Smooth muscle cell (in vitro differentiated cells): ENCODE measurements around the gene TRIM69. TPM values are rescaled to one million over a fixed set of nuclear protein-coding genes. Genes with fewer than 3 reads are reported as not detected.

Experiments used
- DNase-seq: peaks from one replicate; lab custom pipeline; 2025; ENCODE audit not compliant: unreplicated experiment; lab: John Stamatoyannopoulos, UW
- H2AFZ ChIP-seq: fragments of 200-600 bp; sonication (generic); 2 replicates; pipeline ENCODE4 v1.6.0; 2016; ENCODE audit warnings: antibody characterized with exemption, low read depth, mild to moderate bottlenecking
- H3F3A ChIP-seq: fragments of 200-600 bp; sonication (generic); 2 replicates; pipeline ENCODE4 v1.6.0; 2017; ENCODE audit warnings: antibody characterized with exemption, low read depth
- H3K27ac ChIP-seq: fragments of 200-600 bp; sonication (generic); 2 replicates; pipeline ENCODE4 v1.5.1; 2016; ENCODE audit warnings: low read depth, mild to moderate bottlenecking
- H3K27me3 ChIP-seq: fragments of 200-600 bp; sonication (generic); 2 replicates; pipeline ENCODE4 v1.6.1; 2016; ENCODE audit warnings: low read depth, mild to moderate bottlenecking
- H3K36me3 ChIP-seq: fragments of 200-600 bp; sonication (generic); 2 replicates; pipeline ENCODE4 v1.5.1; 2016; ENCODE audit warnings: low read depth
- H3K4me1 ChIP-seq: fragments of 200-600 bp; sonication (generic); 2 replicates; pipeline ENCODE4 v1.5.1; 2016; ENCODE audit warnings: low read depth
- H3K4me2 ChIP-seq: fragments of 200-600 bp; sonication (generic); 2 replicates; pipeline ENCODE4 v1.6.0; 2016; ENCODE audit warnings: mild to moderate bottlenecking
- H3K4me3 ChIP-seq: fragments of 200-600 bp; sonication (generic); 2 replicates; pipeline ENCODE4 v1.5.1; 2016; ENCODE audit warnings: mild to moderate bottlenecking
- H3K79me2 ChIP-seq: fragments of 200-600 bp; sonication (generic); 2 replicates; pipeline ENCODE4 v1.6.0; 2016; ENCODE audit warnings: low read depth, mild to moderate bottlenecking
- H3K9ac ChIP-seq: fragments of 200-600 bp; sonication (generic); 2 replicates; pipeline ENCODE4 v1.6.0; 2016; ENCODE audit warnings: low read depth
- H3K9me3 ChIP-seq: fragments of 200-600 bp; sonication (generic); replicated peaks from 2 replicates; pipeline ENCODE4 v1.5.1; 2016; ENCODE audit warnings: low read depth
- H4K20me1 ChIP-seq: fragments of 200-600 bp; sonication (generic); 2 replicates; pipeline ENCODE4 v1.6.0; 2016; ENCODE audit warnings: low read depth
- WGBS: methylation state at CpG from one replicate; pipeline ENCODE4 v1.1.7; 2016; ENCODE audit warnings: low lambda C conversion rate; 5-methylcytosine and 5-hydroxymethylcytosine counted together
- polyA plus RNA-seq: library from polyadenylated mRNA; unstranded; fragments of >200 nt; fragmentation: Nextera tagmentation; extraction: Ambion mirVana; gene quantifications from 2 replicates; pipeline ENCODE4 v1.2.1, GENCODE V29; 2016
- total RNA-seq: library from RNA; depleted of rRNA; stranded (reverse); fragments of >200 nt; gene quantifications from 2 replicates; pipeline ENCODE4 v1.2.3, GENCODE V29; 2014
- TF ChIP-seq, protein P1 (sequence below): fragments of 200-600 bp; sonication (generic); IDR thresholded peaks from 2 replicates; pipeline ENCODE4 v1.5.1; 2017; ENCODE audit warnings: borderline replicate concordance, mild to moderate bottlenecking, antibody characterized with exemption; ENCODE audit not compliant: insufficient read depth, poor library complexity, severe bottlenecking

Gene TRIM69
- total and polyA plus RNA-seq, 2 experiments from 2014 or later = 4.2 to 4.8 TPM

DNA sequence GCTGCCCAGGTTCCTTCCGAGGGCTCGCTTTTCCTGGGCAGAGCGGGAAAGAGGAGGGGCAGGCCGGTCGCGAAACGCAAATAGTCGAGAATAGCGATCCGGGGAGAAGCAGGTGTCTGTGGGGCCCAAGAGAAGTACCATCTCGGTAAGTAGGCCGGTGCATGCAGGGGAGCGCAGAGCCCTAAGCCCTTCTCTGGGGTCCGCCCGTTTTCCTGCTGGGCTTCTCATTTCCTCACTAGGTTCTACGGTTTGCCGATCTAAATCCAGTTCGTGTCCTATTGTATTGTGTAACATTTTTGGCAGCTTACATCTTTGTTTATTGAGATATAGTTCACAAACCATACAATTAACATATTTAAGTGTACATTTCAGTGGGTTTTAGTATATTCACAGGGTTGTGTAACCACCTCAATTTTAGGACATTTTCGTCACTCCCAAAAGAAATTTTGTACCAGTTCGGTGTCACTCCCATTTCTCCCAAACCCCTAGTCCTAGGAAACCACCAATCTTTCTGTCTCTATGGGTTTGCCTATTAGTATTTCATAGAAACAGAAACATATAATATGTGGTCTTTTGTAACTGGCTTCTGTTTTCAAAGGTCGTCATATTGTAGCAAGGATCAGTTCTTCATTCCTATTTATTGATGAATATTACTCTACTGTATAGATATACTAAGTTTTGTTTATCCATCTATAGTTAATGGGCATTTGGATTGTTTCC lies 6.8 kb upstream of the TRIM69 start:
- Histone ChIP-seq H3F3A (peaks cover 16% of the 10 kb centered on the region), H3K4me2 (peak overlapping the region; percentile 86), H4K20me1 (no peaks in the 10 kb centered on the region), H3K36me3 (no peaks in the 10 kb centered on the region), H2AFZ (peak overlapping the region; percentile 86), H3K9ac (peak overlapping the region; percentile 82), H3K4me1 (no peaks in the 10 kb centered on the region), H3K79me2 (no peaks in the 10 kb centered on the region), H3K27ac (peak overlapping the region; percentile 83), H3K4me3 (peak overlapping the region; percentile 65), H3K9me3 (no peaks in the 10 kb centered on the region), H3K27me3 (no peaks in the 10 kb centered on the region)
- WGBS = 15% methylated on average over 21 of the region's 21 CpGs
- no peak for DNase-seq
- TF ChIP-seq, protein P1, sequence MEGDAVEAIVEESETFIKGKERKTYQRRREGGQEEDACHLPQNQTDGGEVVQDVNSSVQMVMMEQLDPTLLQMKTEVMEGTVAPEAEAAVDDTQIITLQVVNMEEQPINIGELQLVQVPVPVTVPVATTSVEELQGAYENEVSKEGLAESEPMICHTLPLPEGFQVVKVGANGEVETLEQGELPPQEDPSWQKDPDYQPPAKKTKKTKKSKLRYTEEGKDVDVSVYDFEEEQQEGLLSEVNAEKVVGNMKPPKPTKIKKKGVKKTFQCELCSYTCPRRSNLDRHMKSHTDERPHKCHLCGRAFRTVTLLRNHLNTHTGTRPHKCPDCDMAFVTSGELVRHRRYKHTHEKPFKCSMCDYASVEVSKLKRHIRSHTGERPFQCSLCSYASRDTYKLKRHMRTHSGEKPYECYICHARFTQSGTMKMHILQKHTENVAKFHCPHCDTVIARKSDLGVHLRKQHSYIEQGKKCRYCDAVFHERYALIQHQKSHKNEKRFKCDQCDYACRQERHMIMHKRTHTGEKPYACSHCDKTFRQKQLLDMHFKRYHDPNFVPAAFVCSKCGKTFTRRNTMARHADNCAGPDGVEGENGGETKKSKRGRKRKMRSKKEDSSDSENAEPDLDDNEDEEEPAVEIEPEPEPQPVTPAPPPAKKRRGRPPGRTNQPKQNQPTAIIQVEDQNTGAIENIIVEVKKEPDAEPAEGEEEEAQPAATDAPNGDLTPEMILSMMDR = no peak

DNA sequence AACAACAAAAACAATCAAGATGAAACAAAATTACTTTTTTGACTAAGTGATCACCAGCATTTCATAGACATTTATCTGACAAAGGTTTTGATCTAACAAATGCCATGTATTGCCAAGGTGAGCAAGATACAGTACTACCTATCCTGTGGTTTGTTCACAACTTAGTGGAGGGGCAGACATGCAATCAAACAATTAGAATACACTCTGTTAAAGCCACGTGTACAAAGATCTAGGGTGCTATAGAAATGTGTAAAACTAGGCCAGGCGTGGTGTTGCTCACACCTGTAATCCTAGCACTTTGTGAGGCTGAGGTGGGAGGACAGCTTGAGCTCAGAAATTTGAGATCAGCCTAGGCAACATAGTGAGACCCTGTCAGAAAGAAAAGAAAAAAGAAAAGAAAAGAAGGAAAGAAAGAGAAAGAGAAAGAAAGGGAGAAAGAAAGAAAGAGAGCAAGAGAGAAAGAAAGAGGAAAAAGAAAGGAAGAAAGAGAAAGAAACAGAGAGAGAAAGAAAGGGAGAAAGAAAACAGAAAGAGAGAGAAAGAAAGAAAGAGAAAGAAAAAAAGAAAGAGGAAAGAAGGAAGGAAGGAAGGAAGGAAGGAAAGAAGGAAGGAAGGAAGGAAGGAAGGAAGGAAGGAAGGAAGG lies 1.4 kb upstream of the TRIM69 start:
- Histone ChIP-seq H3K27me3 (no peaks in the 10 kb centered on the region), H3K4me1 (no peaks in the 10 kb centered on the region), H3K27ac (peak overlapping the region; percentile 79), H3K79me2 (no peaks in the 10 kb centered on the region), H2AFZ (peak overlapping the region; percentile 90), H3F3A (peaks cover 12% of the 10 kb centered on the region), H3K4me2 (peak overlapping the region; percentile 36), H3K9ac (no peak overlapping the region), H4K20me1 (no peaks in the 10 kb centered on the region), H3K36me3 (no peaks in the 10 kb centered on the region), H3K4me3 (no peak overlapping the region), H3K9me3 (no peaks in the 10 kb centered on the region)
- DNase-seq = no peak
- TF ChIP-seq, protein P1 = no peak
- 78% methylated on average over 2 of the region's 2 CpGs for WGBS

DNA sequence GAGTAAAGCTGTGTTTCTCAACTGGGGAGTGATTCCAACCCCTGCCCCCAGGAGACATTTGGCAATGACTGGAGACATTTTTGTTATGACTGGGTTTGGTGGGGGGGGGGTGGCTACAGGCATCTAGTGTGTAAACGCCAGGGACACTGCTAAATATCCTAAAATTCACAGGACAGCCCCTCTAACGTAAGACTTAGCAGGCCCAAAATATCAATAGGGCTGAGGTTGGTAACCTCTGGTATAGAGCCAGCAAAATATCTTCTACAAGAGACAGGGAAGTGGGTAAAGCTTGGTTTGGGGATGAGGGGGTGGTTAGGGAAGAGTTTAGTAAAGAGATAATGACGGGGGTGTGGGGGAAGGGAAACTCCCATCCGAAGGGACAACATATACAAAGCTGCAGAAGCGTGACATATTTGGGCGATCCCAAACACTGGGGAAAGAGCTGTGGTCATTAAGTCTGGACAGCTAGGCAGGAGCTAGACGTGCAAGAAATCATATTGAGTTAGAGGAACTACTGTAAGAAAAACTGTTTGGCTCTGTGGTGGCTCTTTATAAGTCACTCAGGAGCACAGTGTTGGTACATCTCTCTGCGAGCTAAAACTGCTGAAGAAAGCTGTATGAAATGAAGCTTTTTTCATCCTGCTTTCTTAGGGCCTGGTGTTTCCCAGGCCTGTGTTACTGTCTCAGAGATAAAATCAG lies 697 bp upstream of the TRIM69 start:
- TF ChIP-seq, protein P1 = no peak
- no peaks in the 10 kb centered on the region for H3K79me2 ChIP-seq
- no peaks in the 10 kb centered on the region for H3K4me1 ChIP-seq
- no peaks in the 10 kb centered on the region for H3K27me3 ChIP-seq
- H3K27ac ChIP-seq = peak overlapping the region; percentile 79
- WGBS = 43% methylated on average over 8 of the region's 8 CpGs
- H2AFZ ChIP-seq = peak overlapping the region; percentile 90
- no peaks in the 10 kb centered on the region for H3K36me3 ChIP-seq
- H4K20me1 ChIP-seq = no peaks in the 10 kb centered on the region
- H3F3A ChIP-seq = peaks cover 12% of the 10 kb centered on the region
- H3K4me2 ChIP-seq = peak overlapping the region; percentile 76
- peak overlapping the region; percentile 27 for H3K9ac ChIP-seq
- no peak for DNase-seq
- no peaks in the 10 kb centered on the region for H3K9me3 ChIP-seq
- no peak overlapping the region for H3K4me3 ChIP-seq
